Measurements from ENCODE around the gene PPP1CB.
"Not testable (repeated sequence)": the region's sequence is repeated elsewhere in the genome, so short reads cannot be mapped to it uniquely, and the experiment has no call there.

The PPP1CB gene

DNA sequence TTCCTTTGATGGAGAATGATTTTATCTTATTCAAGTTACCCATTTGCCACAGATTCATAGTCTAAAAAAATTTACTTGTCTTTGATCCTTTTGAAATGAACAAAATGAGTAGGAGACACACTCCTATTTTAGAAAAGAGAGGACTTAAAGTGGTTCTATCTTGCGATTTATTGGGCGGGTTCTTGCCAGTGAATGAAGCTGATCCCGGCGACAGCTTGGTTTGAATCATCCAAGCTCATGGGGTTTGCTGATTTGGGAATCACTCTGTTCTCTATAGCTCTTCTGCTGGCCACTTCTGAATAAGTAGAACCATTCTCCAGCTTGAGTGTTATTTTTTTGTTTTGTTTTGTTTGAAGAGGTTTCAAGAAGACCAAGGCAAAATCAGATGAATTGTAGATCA is 25.5 kb upstream of the PPP1CB start:
- H3K27ac ChIP-seq, result no peak overlapping the region
- no peak for TF ChIP-seq CTCF (conservative IDR thresholded peaks at IDR 0.05)

GRCh38 chr2:28729698-28730097 is 21.9 kb upstream of the PPP1CB start:
- TF ChIP-seq CTCF (conservative IDR thresholded peaks at IDR 0.05), result no peak
- peak overlapping the region; percentile 48 for H3K27ac ChIP-seq

GRCh38 chr2:28730641-28731146 is 20.9 kb upstream of the PPP1CB start:
- TF ChIP-seq CTCF (conservative IDR thresholded peaks at IDR 0.05), result no peak
- peak overlapping the region; percentile 48 for H3K27ac ChIP-seq

DNA sequence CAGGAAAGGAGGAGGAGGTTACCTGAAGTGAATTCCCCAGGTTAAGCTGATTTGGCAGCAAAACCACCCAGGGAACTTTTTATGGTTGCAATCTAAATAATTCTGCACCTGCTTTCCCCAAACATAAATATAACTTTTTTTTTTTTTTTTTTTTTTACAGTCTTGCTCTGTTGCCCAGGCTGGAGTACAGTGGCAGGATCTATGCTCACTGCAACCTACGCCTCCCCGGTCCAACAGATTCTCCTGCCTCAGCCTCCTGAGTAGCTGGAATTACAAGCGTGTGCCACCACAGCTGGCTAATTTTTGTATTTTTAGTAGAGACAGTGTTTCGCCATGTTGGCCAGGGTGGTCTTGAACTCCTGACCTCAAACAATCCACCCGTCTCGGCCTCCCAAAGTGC is 16.1 kb upstream of the PPP1CB start:
- TF ChIP-seq CTCF (conservative IDR thresholded peaks at IDR 0.05), result no peak
- H3K27ac ChIP-seq, result peak overlapping the region; percentile 76

DNA sequence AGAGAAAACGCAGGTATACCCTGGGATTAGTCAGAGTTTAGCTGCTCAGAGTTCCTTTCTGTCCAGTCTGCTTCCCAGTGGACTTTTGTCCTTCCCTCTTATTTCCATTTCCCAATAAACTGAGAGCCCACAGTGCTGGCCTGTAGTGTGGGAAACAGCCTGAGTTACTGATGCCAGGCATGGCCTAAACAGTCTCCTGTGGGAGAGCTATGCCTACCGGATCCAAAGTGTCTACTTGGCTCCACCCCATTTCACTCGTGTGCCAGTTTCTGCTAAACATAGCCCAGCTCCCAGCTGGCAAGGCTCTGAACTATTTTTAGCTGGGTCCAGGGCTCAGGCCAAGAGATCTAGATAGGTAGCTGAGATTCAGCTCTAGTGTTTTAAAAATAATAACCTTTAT is 15.6 kb upstream of the PPP1CB start:
- H3K27ac ChIP-seq, result peak overlapping the region; percentile 76

DNA sequence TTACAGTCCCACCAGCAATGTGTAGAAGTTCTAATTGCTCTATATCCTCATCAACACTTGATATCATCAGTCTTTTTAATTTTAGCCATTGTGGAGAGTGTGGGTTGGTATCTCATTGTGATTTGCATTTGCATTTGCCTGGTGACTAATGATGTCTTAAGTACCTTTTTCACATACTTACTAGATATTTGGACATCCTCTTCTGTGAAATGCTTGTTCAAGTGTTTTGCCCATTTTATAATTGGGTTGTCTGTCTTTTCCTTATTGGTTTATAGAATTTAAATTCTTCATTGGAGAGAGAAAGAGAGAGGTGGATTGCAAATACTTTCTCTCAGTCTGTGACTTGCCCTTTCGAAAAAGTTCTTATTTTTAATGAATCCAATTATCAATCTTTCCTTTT is 14.0 kb upstream of the PPP1CB start:
- TF ChIP-seq CTCF (conservative IDR thresholded peaks at IDR 0.05), result no peak
- H3K27ac ChIP-seq, result no peak overlapping the region

More for the DNA sequence above, 15.6 kb upstream of the PPP1CB start:
- TF ChIP-seq CTCF (conservative IDR thresholded peaks at IDR 0.05), result no peak

DNA sequence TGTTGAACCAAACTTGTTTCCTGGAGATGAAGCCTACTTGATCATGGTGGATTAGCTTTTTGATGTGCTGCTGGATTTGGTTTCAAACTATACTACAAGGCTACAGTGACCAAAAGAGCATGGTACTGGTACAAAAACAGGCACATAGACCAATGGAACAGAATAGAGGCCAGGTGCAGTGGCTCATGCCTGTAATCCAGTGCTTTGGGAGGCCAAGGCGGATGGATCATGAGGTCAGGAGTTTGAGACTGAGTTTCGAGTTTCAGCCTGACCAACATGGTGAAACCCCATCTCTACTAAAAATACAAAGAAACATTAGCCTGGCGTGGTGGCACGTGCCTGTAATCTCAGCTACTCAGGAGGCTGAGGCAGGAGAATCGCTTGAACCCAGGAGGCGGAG is 9.0 kb upstream of the PPP1CB start:
- not testable (repeated sequence) for H3K27ac ChIP-seq

- peak overlapping the region; percentile 99 for H3K27ac ChIP-seq
- no peak for TF ChIP-seq CTCF (conservative IDR thresholded peaks at IDR 0.05)
Measured at GRCh38 chr2:28745225-28745624, 6.4 kb upstream of the PPP1CB start.

All from VCaP (cell line).